Muscle of back (tissue), 11 donors: ENCODE results near the gene CDKN1C. TPM values are rescaled to one million over a fixed set of nuclear protein-coding genes. Genes with fewer than 3 reads are reported as not detected.

Experiments
- DNase-seq, 3 donors: peaks; one replicate each; pipeline versions ENCODE4 v3.0.0 to v3.0.0-alpha.2; 2013
- polyA plus RNA-seq, 10 donors: library from polyadenylated mRNA; unstranded; fragments of 120-200 nt; gene quantifications; one replicate each; pipeline ENCODE4 v1.2.1, GENCODE V29; 2013; ENCODE audit not compliant: insufficient read length in 10 of 10

The CDKN1C gene
- polyA plus RNA-seq, 10 donors: 135 to 206 (median 171) TPM

GRCh38 chr11:2849994-2850770, 35.4 kb downstream of the CDKN1C start:
- no peak for DNase-seq

- no peak for DNase-seq
Observed at GRCh38 chr11:2848497-2848896, 37.1 kb downstream of the CDKN1C start.

GRCh38 chr11:2847561-2847960, 38.0 kb downstream of the CDKN1C start:
- no peak for DNase-seq

- no peak for DNase-seq
Observed at GRCh38 chr11:2846470-2846869, 39.1 kb downstream of the CDKN1C start.

GRCh38 chr11:2846056-2846455, 39.5 kb downstream of the CDKN1C start:
- DNase-seq: no peak

GRCh38 chr11:2844996-2845395, 40.6 kb downstream of the CDKN1C start:
- DNase-seq: no peak

GRCh38 chr11:2844116-2844842, 41.3 kb downstream of the CDKN1C start:
- DNase-seq: no peak

GRCh38 chr11:2843551-2843950, 42.0 kb downstream of the CDKN1C start:
- no peak for DNase-seq

- DNase-seq: no peak
Observed at GRCh38 chr11:2842876-2843275, 42.7 kb downstream of the CDKN1C start.

GRCh38 chr11:2841411-2842190, 44.0 kb downstream of the CDKN1C start:
- no peak for DNase-seq

- DNase-seq: no peak
Observed at GRCh38 chr11:2839395-2839943, 46.1 kb downstream of the CDKN1C start.

- no peak for DNase-seq
Observed at GRCh38 chr11:2838676-2839294, 46.8 kb downstream of the CDKN1C start.

GRCh38 chr11:2838091-2838490, 47.5 kb downstream of the CDKN1C start:
- DNase-seq: peak in 1 of 3 donors; percentile 44

- DNase-seq: no peak
Observed at GRCh38 chr11:2837651-2838050, 47.9 kb downstream of the CDKN1C start.

GRCh38 chr11:2837096-2837601, 48.4 kb downstream of the CDKN1C start:
- DNase-seq: peak in 2 of 3 donors; percentile 40 to 78

GRCh38 chr11:2836315-2837095, 49.1 kb downstream of the CDKN1C start:
- peak in 1 of 3 donors; percentile 48 for DNase-seq

GRCh38 chr11:2835751-2836150, 49.8 kb downstream of the CDKN1C start:
- no peak for DNase-seq

GRCh38 chr11:2835296-2835695, 50.3 kb downstream of the CDKN1C start:
- peak in 1 of 3 donors; percentile 70 for DNase-seq

- DNase-seq: peak in 1 of 3 donors; percentile 78
Observed at GRCh38 chr11:2834503-2835273, 50.9 kb downstream of the CDKN1C start.
